Left hindlimb (tissue), 1 donor: ENCODE results near the gene DHX32.

Source experiments
- DNase-seq: peaks from one replicate; pipeline ENCODE4 v3.0.0-alpha.2; 2018

The DHX32 gene

DNA sequence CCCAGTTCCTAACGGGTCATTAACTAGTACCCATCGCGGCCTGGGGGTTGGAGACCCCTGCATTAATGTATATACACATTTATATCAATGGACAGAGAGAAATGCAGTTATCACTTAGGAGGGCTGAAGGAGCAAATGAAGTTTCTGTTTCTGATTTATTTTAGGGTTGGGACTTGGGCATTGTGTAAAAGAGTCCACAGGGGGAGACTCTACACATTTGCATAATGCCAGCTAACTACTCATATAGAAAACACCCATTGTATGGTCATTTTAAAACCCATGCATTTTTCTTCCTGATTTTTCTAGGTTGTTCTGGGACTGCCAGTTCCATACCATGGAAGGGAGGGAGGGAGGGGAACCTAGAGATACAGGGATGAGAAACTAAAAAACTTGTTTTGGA is 34.2 kb downstream of the DHX32 start:
- DNase-seq = no peak

DNA sequence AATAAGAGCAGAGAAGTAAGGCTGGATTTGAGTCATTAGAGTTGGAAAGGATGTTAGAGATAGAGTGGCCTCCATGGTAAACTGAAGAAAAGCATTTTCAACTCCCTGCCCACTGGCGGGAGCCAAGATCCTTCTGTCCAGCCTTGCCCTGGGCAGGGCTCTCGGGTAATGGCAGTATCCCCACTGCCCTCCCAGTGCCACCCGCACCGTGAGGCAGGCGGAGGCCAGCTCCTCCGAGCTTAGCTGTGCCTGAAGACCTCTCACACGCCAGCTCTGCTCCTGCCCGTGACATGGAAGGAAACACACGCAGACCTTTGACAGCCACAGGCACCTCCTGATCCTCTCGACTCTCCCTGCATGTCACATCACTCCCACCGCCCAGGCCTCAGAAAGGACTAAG is 35.5 kb downstream of the DHX32 start:
- no peak for DNase-seq

DNA sequence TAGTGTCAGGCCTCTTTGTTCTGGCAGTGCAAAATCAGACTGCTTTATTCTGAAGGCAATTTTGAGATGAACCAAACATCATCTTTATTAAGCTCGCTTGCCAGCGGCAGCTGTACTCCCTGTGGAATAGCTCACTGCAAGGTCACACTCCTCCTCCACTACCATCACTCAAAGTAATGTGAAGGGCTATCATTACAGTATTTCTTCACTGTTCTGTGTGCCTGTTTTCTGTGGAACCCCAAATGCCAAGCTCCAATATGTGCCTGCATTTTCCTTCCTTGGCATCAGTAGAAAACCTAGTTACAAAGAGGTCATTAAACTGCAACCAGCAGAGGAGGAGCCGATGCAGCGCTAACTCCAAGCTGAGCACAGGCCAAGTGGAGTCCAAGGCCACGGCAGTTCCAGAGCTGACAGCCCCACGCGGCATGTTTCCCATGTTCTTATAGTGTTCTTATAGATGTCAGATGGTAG is 36.3 kb downstream of the DHX32 start:
- no peak for DNase-seq

DNA sequence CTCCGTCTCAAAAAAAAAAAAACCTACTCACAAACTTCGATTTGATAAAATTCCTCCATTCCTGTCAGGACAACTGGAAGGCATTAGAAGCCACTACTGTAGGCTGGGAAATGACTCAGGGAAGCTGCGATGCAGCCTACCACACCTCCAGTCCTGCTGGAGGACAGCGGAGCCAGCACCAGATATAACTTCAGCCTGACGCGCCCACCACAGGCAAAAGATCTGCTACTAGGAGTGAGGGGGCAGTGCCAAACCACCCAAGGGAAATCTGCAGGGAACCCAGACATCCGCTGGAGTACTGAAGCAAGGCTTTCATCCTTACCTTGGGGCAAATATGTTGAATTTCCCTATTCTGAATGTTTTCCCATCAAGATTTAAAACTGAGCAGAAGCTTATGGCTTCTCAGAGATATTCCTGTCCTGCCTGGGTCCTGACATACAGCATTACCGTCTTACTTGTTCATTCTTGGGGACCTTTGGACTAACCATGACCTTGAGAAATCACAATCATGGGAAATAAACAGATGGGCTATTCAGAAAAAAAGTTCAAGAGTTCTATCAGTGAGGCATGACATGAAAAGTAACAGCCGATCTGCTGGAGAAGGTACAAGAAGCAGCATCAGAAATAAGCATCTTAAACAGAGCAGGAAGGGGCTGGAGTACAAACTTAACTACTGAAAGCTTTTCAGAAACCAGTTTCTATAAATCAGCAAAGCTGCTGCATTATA is 37.3 kb downstream of the DHX32 start:
- no peak for DNase-seq

DNA sequence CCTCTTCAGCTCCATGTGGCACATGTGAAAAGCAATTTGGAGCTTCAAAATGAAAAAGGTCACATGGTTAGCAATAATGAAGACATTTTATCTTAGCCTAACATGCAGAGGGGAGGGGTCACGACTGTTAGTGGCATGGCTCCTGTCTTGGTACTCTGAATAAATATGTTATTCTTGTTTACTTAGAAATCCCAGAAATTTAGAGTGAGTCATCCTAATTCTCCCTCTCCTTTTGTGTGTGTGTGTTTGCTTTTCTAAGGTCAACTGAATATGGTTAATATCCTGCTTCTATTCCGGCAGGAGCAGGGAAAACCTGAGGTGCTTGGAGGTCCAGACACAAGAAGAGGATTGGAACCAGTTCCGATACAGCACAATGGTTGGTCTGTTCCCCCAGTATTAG is 40.1 kb downstream of the DHX32 start:
- DNase-seq = no peak

DNA sequence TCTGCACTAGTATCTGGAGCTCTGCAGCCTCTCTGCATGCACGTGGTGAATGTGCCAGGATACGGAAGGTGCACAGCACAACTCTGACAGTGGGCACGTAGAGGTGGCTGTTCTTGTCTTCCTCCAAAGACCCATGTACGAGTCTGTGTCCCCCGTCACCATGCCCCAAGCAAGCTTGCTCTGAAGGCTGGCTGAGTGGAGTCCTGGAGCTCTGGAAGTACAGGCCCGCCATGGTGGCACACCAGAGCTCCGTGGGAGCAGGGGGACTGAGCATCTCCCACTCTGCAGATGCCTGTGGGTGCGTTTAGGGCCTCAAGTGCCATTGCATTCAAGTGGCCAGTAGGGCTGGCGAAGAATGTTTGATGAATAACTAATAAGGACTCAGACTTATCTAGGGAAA is 40.7 kb downstream of the DHX32 start:
- DNase-seq = no peak

DNA sequence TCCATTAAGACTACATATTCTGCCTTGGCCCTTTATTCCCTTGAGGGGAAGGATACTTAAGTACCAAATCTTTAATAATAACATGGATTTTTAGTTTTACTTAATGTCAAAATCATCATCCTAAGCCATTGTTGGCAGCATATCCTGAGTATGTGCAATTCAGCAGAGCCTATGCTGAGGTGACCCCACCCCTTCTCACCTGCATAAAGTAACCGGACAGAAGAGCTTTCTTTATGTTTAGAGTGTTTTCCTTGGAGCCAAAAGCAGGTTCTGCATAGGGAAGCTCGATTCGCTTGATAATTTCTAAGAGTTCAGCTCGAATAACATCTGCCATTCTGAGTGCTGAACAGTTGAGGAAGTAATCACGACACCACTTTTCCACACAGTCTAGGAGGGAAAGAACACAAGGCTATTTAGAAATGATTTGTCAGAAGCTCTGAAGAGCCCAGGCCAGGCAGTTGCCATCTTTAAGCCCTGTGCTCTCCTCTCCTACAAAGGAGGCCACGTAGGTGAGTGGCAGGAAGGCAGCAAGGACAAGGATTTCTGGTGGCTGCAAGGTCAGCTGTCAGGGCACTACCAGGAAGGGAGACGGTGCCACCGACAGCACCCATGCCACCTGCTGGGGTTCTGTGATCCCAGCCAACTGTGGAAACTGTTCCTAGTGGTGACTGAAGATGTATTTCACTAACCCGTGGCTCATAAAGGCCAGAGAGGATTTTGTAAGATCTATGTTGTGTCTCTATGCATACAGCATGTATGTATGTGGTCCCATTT is 42.1 kb downstream of the DHX32 start:
- no peak for DNase-seq

DNA sequence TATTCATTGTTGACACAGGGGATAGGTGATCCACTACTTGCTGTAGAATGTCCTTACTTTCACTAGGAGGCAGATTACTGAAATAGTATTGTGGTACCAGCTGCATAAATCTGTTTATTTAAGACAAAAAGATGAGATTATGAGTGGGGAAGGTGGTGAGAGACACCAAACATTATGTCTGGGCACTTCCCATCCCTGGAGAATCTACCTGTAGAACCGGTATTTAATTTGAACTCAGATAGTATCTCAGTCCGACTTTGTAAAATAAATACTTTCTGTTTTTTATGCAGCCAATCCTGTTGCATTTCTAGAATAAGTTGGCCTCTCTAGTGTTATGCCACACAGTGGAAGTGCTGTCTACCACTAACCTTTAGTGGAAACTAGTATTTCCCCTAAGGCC is 44.3 kb downstream of the DHX32 start:
- DNase-seq = no peak

DNA sequence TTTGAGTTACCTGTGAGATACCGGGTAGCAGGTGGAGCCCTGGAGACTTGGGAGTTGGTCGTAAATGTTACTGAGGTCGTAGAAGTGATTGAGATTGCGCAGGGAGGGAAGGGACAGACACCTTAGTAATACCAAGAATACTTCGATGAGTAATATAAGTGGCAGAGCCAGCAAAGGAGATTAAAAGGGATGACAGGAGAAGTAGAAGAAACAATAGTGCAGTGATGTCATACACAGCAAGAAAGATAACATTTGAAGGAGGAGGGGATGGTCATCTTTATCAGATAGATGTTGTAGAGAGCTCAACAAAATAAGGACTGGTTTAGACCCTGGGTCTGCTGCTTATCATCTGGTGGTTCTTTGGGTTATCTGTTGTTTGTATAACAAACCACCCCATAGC is 52.8 kb downstream of the DHX32 start:
- no peak for DNase-seq

DNA sequence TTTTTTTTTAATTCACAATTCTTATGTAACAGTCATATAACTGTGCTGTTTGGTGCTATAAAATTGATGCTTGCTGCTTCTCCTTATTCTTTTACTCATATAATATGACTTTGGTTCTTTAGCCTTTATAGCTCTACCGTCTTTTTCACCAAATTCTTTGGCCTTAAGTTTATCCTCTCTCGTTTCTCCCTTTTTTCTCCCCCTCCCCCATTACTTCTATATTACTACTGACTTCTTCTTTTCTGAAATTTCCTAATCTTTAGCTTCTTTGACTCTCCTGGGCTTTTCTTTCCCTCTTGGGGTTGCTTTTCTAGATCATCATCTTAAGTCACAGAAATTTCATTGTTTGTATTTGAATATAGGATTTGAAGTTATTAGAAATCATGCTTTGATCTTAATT is 54.0 kb downstream of the DHX32 start:
- DNase-seq = no peak

DNA sequence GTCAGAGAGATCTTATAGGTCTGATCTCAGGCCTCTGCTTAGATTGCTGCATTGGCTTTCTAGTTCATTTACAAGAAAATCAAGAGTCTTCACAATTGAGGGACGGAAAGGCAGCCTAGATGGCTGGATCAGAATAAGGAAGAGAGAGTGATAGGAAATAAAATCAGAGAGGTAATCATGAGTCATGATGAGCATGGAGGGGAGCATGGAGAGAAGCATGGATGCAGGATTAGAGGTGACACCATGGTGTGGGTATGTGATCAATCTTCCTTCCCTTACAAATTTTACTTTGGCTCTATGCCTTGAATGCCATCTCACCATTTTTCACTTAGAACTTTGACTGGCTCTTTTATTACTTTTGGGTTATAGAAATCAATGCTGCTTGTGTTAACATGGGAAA is 56.4 kb downstream of the DHX32 start:
- DNase-seq = no peak

DNA sequence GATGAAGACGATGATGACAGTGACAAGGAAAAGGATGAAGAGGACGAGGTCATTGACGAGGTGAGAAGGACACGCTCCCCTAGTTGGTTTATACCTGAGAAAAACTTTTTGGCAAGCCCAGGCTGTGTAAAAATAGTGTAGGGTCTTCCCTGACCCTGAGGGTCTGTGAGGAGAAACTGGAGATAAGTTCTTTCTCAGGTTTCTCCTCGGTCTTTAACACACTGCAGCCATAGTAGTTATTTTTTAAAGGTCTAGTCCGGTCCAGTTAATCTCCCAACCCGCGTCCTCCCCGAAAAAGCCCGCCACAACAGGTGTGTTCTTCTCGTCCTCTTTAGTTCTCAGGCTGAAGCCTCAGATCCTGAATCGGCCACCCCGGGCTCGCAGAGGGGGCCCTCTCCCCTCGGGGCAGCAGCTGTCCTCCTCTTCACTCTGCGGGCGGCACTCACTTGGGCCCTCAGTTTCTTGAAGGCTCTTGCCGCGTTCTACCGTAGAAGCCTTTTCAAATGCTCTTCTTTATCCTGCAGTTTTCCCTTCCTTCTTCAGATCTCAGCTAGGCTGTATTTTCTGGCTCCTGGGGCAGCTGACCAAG is 57.3 kb downstream of the DHX32 start:
- no peak for DNase-seq

DNA sequence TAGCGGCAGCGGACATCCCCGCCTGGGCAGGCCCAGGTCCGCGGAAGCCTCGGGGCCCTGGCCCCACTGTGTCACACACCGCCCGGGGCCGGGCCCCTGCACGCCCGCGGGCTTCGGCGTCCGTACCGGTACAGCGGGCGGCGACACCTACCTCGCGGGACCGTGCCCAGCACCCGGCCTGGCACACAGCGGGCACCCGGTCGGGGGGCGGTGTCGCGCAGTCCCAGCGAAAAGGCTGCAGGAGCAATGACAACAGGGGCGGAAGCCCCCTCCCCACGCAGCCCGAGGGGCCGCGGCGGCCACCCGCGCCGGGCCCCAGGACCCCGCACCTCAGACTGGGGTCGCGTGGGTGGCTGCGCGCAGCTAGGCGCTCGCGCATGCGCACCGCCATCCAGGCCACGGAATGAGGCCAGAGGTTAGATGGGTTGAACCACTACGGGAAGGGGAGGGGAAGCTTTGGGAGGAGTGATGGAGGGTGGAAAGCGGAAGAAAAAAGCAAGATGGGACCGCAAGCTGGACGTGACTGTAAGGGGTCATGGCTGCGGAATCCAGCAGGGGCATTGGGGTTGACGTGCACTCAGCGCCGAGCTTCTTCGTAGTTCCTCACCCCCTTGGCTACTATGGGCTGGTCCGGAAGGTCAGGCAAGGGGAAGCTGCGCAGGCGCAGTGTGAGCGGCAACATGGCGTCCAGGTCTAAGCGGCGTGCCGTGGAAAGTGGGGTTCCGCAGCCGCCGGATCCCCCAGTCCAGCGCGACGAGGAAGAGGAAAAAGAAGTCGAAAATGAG is 58.0 kb downstream of the DHX32 start, which contains the start of the genes BCCIP and UROS:
Gene BCCIP (plus strand): TSS at position 669 of the 785 bp plus-strand sequence. CDS start 12 bp downstream, at position 681.
Gene UROS (minus strand): TSS at position 381 of the 785 bp plus-strand sequence. CDS start 6,759 bp downstream, outside the sequence.
- DNase-seq = peak; percentile 87

DNA sequence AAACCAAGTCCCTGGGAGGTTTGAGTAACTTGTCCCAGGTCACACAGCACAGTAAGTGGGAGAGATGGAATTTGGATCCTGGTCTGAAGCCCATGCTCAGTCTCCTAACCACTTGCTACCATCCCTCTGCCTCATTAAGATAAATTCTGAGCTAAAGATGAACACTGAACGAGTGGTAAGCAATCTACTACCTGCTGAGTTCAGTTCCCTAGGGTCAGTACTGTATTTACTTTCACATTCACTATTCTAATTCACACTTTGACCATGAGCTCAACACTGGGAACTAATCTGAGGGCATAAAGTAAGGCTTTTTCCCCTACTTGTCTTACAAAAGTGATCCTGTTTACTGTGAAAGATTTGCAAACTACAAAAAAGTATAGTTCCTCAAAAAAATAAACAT is 60.4 kb downstream of the DHX32 start:
- DNase-seq = no peak

DNA sequence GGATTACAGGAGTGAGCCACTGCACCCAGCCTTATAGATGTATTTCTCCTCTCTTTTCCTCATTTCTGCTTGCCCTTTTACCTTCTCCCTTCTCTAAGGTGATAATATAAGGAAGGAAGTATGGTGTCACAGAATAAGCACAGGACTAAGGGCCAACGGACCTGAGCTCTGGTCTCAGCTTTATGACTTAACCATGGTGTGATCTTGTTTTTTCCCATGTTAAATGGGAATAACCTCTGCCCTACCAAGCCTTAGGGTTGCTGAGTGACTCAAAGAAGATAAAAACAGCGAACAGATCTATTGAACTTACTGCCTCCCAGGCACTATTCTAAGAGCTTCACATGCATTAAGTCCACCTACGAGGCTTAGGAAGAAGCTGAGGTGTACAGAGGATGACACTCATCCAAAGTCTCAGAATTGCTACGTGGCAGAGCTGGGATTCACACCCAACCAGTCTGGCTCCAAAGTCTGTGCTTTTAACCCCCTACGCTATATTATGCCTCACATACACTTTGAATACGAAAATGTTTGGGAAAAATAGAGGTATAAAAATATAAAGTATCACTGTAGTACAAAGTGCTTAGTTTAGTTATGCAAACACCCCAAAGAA is 63.6 kb downstream of the DHX32 start:
- no peak for DNase-seq

DNA sequence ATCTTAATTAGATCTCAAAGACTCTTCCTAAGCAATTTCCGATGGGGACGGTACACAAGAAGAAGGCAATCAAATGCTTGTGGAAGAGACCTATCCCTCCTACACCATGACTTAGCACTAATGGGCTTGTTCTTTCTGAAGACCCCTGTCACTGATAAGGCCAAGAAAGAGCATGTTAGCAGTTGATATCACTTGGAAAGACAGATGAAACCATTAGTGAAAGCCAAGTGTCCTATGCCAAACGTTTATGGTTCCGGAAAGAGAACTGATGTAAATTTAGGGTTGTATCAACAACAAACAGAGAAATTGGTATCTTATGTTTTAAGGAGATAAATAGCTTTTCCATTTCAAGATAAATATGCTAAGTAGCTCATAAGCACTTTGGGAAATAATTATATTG is 64.5 kb downstream of the DHX32 start:
- DNase-seq = no peak

DNA sequence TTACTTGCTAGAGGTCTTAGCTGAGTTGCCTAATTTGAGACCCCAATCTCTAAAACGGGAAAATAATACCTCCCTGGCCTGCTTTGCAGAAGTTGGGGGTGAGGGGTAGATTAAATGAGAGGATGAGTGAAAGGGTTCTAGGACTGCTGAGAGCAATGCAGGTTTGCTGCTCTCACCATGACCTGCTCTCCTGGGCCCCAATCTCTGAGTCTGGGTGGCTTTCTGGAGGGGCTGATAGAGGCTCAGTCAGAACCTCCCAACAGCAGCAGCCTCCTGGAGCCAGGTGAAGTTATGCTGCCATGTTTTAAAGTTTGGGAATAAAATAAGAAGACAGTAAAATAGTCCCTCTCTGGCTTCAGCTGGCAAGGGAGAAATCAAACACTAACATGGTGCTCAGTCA is 65.3 kb downstream of the DHX32 start:
- no peak for DNase-seq

DNA sequence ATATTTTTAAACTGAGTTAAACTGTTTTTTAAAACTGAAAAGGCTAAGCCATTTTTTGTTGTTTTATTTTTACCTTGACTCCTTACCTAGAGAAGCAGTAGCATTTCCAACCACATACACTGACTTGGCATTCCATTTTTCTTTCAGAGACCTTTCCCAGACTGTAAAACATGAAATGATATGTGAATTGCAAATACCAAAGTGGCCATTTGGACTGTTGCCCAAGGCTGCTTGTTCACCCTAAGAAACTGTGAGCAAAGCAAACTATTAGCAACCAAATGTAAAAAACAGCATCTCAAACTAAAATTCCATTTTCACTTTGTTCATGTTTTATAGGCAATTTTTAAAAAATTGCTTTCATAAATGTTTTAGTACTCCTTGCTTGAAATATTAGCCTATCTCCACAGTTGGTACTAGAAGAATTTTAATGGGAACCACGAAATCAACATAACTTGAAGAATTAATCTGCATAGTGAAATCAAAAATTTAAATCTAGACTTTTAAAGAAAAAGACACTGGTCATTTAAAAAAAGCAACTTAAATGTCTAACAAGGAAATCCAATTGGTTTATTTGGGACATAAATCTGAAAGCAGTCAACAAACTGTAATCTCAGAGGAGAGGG is 68.9 kb downstream of the DHX32 start:
- no peak for DNase-seq

DNA sequence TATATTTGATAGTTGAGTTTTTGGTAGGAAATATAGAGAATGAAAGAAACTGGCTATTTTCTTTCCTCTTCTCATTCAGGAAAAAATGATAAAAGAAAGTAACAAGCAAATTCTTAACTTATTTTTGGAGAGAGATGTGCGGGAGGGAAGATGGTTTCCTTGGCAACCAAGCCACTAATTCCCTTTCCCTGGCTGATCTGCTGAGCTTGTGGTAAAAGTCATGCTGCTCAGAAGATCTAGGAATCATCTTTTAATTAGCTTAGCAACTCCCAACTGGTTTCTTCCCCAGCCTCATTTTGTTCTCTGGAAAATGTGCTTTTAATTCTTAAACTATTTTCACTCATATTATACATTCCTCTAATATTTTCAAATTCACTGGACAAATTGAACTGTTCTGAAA is 69.8 kb downstream of the DHX32 start:
- no peak for DNase-seq

DNA sequence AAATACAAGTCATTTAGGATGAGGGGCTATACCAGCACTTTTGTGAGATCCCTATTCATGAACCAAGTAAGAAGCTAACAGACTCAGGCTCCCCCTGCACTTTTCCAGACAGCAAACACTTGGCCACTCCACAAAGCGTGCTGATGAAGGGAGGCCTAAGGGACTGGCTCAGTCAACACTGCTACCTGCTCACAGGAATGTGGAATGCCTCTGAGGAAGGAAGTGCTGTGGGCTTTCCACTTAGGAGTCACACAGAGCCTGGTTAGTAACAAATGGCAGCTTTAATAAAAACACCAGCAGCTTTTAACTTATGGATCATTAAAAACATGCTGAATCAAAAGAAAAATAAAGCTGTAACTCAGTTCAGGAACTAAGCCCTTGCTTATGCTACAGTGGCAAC is 73.0 kb downstream of the DHX32 start:
- DNase-seq = no peak

DNA sequence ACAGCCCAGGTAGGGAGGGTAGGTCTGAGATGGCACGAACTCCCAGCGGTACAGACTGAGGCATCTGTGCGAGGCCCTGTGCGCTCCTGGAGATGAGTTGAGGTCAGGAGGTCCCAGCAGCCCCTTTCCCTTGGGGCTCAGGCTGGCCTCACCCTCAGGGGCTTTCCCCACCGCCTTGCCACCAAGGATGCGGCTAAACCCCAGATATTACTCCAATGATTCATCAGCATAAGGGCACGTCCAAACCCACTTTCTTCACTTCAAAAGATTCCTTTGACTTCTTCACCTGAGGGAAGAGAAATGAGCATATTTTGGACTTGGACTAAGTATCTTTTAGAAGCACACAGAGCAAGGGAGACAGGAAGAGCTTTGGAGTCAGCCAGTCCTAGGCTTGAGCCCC is 78.4 kb downstream of the DHX32 start:
- DNase-seq = no peak

DNA sequence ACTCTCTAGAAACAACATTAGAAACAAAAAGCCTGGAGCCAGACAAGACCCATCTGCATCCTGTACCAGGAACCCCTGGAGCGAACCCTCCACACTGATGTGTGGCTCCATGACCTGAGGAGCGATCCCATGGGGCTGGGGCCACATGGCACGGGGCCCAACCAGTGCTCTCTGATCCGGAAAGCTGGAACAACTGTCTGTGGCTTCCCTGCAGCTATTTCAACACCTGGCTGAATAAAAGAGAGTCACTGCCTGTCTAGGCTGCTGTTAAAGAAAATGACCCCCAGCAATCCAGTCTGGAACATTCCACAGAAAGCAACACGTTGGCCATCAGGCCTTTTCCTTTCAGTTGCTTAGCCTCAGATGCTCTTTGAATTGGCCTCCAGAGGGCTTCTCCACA is 79.0 kb downstream of the DHX32 start:
- no peak for DNase-seq
